B cell (primary cell): ENCODE data around the gene LAMA4. TPM values are rescaled to one million over a fixed set of nuclear protein-coding genes. Genes with fewer than 3 reads are reported as not detected.

ENCODE experiments used
- ATAC-seq: fragments of 200-7000 bp; cut with Tn5 transposase; one replicate; pipeline ENCODE4 v1.10.0; 2021; ENCODE audit warnings: low read depth, mild to moderate bottlenecking, moderate number of reproducible peaks, moderate library complexity
- CTCF ChIA-PET: fragments of 350-600 bp; sonication (Branson Sonifier 250); formaldehyde crosslinking; loops from one replicate; lab custom pipeline; 2021; ENCODE audit warnings: antibody characterized with exemption, inconsistent platforms; lab: Charles Lee
- POLR2A ChIA-PET: fragments of 350-600 bp; sonication (Branson Sonifier 250); formaldehyde crosslinking; loops from one replicate; lab custom pipeline; 2021; ENCODE audit warnings: antibody characterized with exemption; lab: Charles Lee
- DNase-seq: peaks from one replicate; pipeline ENCODE4 v3.0.0; 2013
- H2AFZ ChIP-seq: 2 replicates; pipeline ENCODE4 v1.6.1; 2012; ENCODE audit warnings: mild to moderate bottlenecking, low read depth, low read length; ENCODE audit not compliant: insufficient read depth, poor library complexity, severe bottlenecking
- H3K27ac ChIP-seq, 2 donors: 1 replicate in 1 of 2; 2 replicates in 1 of 2; pipeline ENCODE4 v1.5.1; 2012 to 2013; ENCODE audit warnings: low read length in 2 of 2, mild to moderate bottlenecking in 2 of 2, moderate library complexity in 1 of 2
- H3K27me3 ChIP-seq, 4 experiments: fragments of 200-600 bp in 1 of 4; sonication (generic) in 1 of 4; replicated peaks in 1 of 4; 1 replicate in 2 of 4; 2 replicates in 2 of 4; pipeline versions ENCODE4 v1.6.1 to v1.7.0; 2013 to 2016; ENCODE audit warnings: low read length in 3 of 4, mild to moderate bottlenecking in 2 of 4, mixed read lengths in 1 of 4, moderate library complexity in 1 of 4; ENCODE audit not compliant: insufficient read depth in 4 of 4, control insufficient read depth in 3 of 4; ENCODE audit errors: control extremely low read depth in 1 of 4
- H3K36me3 ChIP-seq, 2 experiments: replicated peaks in 1 of 2; 1 replicate in 1 of 2; 2 replicates in 1 of 2; pipeline versions ENCODE4 v1.6.1 to v1.7.1; 2013; ENCODE audit warnings: low read length in 1 of 2; ENCODE audit not compliant: insufficient read depth in 2 of 2, control insufficient read depth in 1 of 2; ENCODE audit errors: control extremely low read depth in 1 of 2, extremely low read depth in 1 of 2
- H3K4me1 ChIP-seq, 2 donors: fragments of 200-600 bp in 1 of 2; sonication (generic) in 1 of 2; 1 replicate in 1 of 2; 2 replicates in 1 of 2; pipeline versions ENCODE4 v1.5.1 to v1.6.1; 2013 to 2017; ENCODE audit warnings: low read length in 2 of 2; ENCODE audit not compliant: control insufficient read depth in 2 of 2, insufficient read depth in 2 of 2
- H3K4me2 ChIP-seq: replicated peaks from 2 replicates; pipeline ENCODE3; 2012; ENCODE audit warnings: mild to moderate bottlenecking, low read depth, low read length; ENCODE audit not compliant: poor library complexity, severe bottlenecking
- H3K4me3 ChIP-seq, 5 experiments: fragments of 200-600 bp in 1 of 5; sonication (generic) in 1 of 5; 1 replicate in 3 of 5; 2 replicates in 2 of 5; pipeline versions ENCODE4 v1.5.1 to v1.7.0; 2011 to 2016; ENCODE audit warnings: low read length in 4 of 5, mild to moderate bottlenecking in 4 of 5, low read depth in 2 of 5, control low read depth in 1 of 5, moderate library complexity in 1 of 5; ENCODE audit not compliant: insufficient read depth in 1 of 5; ENCODE audit errors: control extremely low read depth in 1 of 5, extremely low read depth in 1 of 5
- H3K79me2 ChIP-seq: fragments of 200-600 bp; sonication (generic); one replicate; pipeline ENCODE4 v1.6.0; 2016; ENCODE audit warnings: low read length; ENCODE audit not compliant: control insufficient read depth, insufficient read depth
- H3K9ac ChIP-seq: fragments of 200-600 bp; sonication (generic); 2 replicates; pipeline ENCODE4 v1.6.1; 2017; ENCODE audit warnings: mild to moderate bottlenecking, low read length, moderate library complexity
- H3K9me3 ChIP-seq, 3 donors: one replicate each; pipeline versions ENCODE4 v1.6.1 to v1.7.1; 2013; ENCODE audit warnings: low read length in 2 of 3; ENCODE audit not compliant: control insufficient read depth in 2 of 3, insufficient read depth in 1 of 3; ENCODE audit errors: control extremely low read depth in 1 of 3
- H4K20me1 ChIP-seq: 2 replicates; pipeline ENCODE4 v1.6.0; 2012; ENCODE audit warnings: mild to moderate bottlenecking, low read length; ENCODE audit not compliant: insufficient read depth, control insufficient read depth, poor library complexity, severe bottlenecking
- H3K27ac Mint-ChIP-seq: one replicate; pipeline ENCODE4 v1.8.0; 2021; ENCODE audit warnings: mixed read lengths
- H3K27me3 Mint-ChIP-seq: one replicate; pipeline ENCODE4 v1.8.0; 2021; ENCODE audit warnings: mixed read lengths
- H3K4me1 Mint-ChIP-seq: one replicate; pipeline ENCODE4 v1.8.0; 2021; ENCODE audit warnings: mixed read lengths
- H3K4me3 Mint-ChIP-seq: one replicate; pipeline ENCODE4 v1.8.0; 2021; ENCODE audit warnings: mixed read lengths
- H3K9me3 Mint-ChIP-seq: one replicate; pipeline ENCODE4 v1.8.0; 2022; ENCODE audit warnings: mixed read lengths; ENCODE audit not compliant: insufficient read depth
- CTCF ChIP-seq: fragments of 200-600 bp; IDR thresholded peaks from one replicate; pipeline ENCODE4 v1.8.0; 2022; ENCODE audit warnings: antibody characterized with exemption, mild to moderate bottlenecking
- EZH2 ChIP-seq: IDR thresholded peaks from 2 replicates; pipeline ENCODE4 v1.6.1; 2012; ENCODE audit warnings: borderline replicate concordance, low read depth, mild to moderate bottlenecking, moderate library complexity, low read length; ENCODE audit not compliant: insufficient read depth, poor library complexity, severe bottlenecking
- WGBS: methylation state at CpG from one replicate; pipeline ENCODE4 v1.1.5; 2013; ENCODE audit warnings: missing lambda C conversion rate; ENCODE audit not compliant: insufficient coverage; 5-methylcytosine and 5-hydroxymethylcytosine counted together
- intact Hi-C: fragments of 100-400 bp; cut with micrococcal nuclease; formaldehyde crosslinking; loops from one replicate; pipeline ENCODE4 v1.10.0; 2022
- polyA plus RNA-seq: library from polyadenylated mRNA; depleted of rRNA; stranded (reverse); fragments of >200 nt; gene quantifications from 2 replicates; pipeline ENCODE4 v1.2.3, GENCODE V29; 2012
- total RNA-seq, 2 donors: library from RNA; stranded (reverse); fragments of 120-200 nt in 1 of 2; gene quantifications; 1 replicate in 1 of 2; 2 replicates in 1 of 2; pipeline versions ENCODE4 v1.2.3 to v1.2.4, GENCODE V29; 2013 to 2022

LAMA4 gene
- total and polyA plus RNA-seq, 2 donors (not counting 1 experiment from before 2014, with no cell fraction given), result not detected

- ATAC-seq, result no peak
- CTCF ChIA-PET, result no interaction called here
These were observed 3.0 kb downstream of the LAMA4 start for GRCh38 chr6:112251171-112251875.

More at GRCh38 chr6:112251171-112251875, 3.0 kb downstream of the LAMA4 start:
- H4K20me1 ChIP-seq, result no peaks in the 10 kb centered on the region
- no peak overlapping the region for H3K4me3 ChIP-seq
- no peaks in the 10 kb centered on the region for H3K79me2 ChIP-seq
- H3K4me3 Mint-ChIP-seq, result no peak overlapping the region
- no peak overlapping the region for H2AFZ ChIP-seq
- no peaks in the 10 kb centered on the region for H3K9me3 ChIP-seq
- H3K27me3 ChIP-seq, result peaks cover 0 to 29% (median 20%) of the 10 kb centered on the region in 4 experiments
- TF ChIP-seq CTCF, result no peak
- TF ChIP-seq EZH2, result no peak
- no peaks in the 10 kb centered on the region for H3K9me3 Mint-ChIP-seq
- no peak overlapping the region for H3K27ac ChIP-seq
- WGBS, result no CpG with 5 or more reads among the region's 6 CpGs
- no peak overlapping the region for H3K27ac Mint-ChIP-seq
- intact Hi-C loops, result no loop called here
- peaks cover 16% of the 10 kb centered on the region for H3K4me1 Mint-ChIP-seq
- POLR2A ChIA-PET, result no interaction called here
- DNase-seq, result no peak
- peaks cover 39% of the 10 kb centered on the region for H3K27me3 Mint-ChIP-seq
- peaks cover 12 to 13% of the 10 kb centered on the region in 2 donors for H3K4me1 ChIP-seq
- no peak overlapping the region for H3K4me2 ChIP-seq
- H3K9ac ChIP-seq, result no peak overlapping the region
- no peaks in the 10 kb centered on the region for H3K36me3 ChIP-seq
